HEK293 (cell line): ENCODE results near the gene TRMU.

Source experiments
- CTCF ChIP-seq: fragments of 450-650 bp; formaldehyde crosslinking; IDR thresholded peaks from 2 replicates; pipeline ENCODE4 v1.5.1; 2016; ENCODE audit warnings: missing biosample characterization, missing genetic modification characterization
- ELK4 ChIP-seq: IDR thresholded peaks from 2 replicates; pipeline ENCODE4 v1.6.1; 2011; ENCODE audit warnings: mild to moderate bottlenecking, low read depth, low read length, borderline replicate concordance
- KLF9 ChIP-seq: fragments of 450-650 bp; formaldehyde crosslinking; IDR thresholded peaks from 2 replicates; pipeline ENCODE4 v1.5.1; 2016; ENCODE audit warnings: missing biosample characterization, missing genetic modification characterization, low read depth
- PRDM10 ChIP-seq: fragments of 450-650 bp; formaldehyde crosslinking; IDR thresholded peaks from 2 replicates; pipeline ENCODE4 v1.5.1; 2016; ENCODE audit warnings: missing biosample characterization, missing genetic modification characterization
- SP3 ChIP-seq: fragments of 450-650 bp; formaldehyde crosslinking; IDR thresholded peaks from 2 replicates; pipeline ENCODE4 v1.5.1; 2016; ENCODE audit warnings: missing biosample characterization, missing genetic modification characterization
- TRIM28 ChIP-seq: IDR thresholded peaks from 2 replicates; pipeline ENCODE4 v1.6.1; 2011; ENCODE audit warnings: low read length, control low read depth, borderline replicate concordance
- ZNF174 ChIP-seq: fragments of 450-650 bp; formaldehyde crosslinking; IDR thresholded peaks from 2 replicates; pipeline ENCODE4 v1.5.0; 2017; ENCODE audit warnings: missing biosample characterization, mild to moderate bottlenecking, missing genetic modification characterization
- ZNF175 ChIP-seq: fragments of 450-650 bp; formaldehyde crosslinking; IDR thresholded peaks from 2 replicates; pipeline ENCODE4 v1.5.1; 2016; ENCODE audit warnings: missing biosample characterization, missing genetic modification characterization
- ZNF184 ChIP-seq: fragments of 450-650 bp; IDR thresholded peaks from 2 replicates; pipeline ENCODE4 v1.5.1; 2018; ENCODE audit warnings: missing biosample characterization, mild to moderate bottlenecking, missing genetic modification characterization
- ZNF354C ChIP-seq: fragments of 450-650 bp; formaldehyde crosslinking; IDR thresholded peaks from 2 replicates; pipeline ENCODE4 v1.5.1; 2016; ENCODE audit warnings: missing biosample characterization, missing genetic modification characterization, low read depth, borderline replicate concordance
- ZNF398 ChIP-seq: fragments of 450-650 bp; formaldehyde crosslinking; IDR thresholded peaks from 2 replicates; pipeline ENCODE4 v1.5.1; 2017; ENCODE audit warnings: missing biosample characterization, missing genetic modification characterization
- ZNF501 ChIP-seq: fragments of 450-650 bp; formaldehyde crosslinking; IDR thresholded peaks from 2 replicates; pipeline ENCODE4 v1.5.1; 2016; ENCODE audit warnings: missing biosample characterization, missing genetic modification characterization
- ZNF747 ChIP-seq: fragments of 450-650 bp; formaldehyde crosslinking; IDR thresholded peaks from 2 replicates; pipeline ENCODE4 v1.5.1; 2016; ENCODE audit warnings: missing biosample characterization, missing genetic modification characterization

DNA sequence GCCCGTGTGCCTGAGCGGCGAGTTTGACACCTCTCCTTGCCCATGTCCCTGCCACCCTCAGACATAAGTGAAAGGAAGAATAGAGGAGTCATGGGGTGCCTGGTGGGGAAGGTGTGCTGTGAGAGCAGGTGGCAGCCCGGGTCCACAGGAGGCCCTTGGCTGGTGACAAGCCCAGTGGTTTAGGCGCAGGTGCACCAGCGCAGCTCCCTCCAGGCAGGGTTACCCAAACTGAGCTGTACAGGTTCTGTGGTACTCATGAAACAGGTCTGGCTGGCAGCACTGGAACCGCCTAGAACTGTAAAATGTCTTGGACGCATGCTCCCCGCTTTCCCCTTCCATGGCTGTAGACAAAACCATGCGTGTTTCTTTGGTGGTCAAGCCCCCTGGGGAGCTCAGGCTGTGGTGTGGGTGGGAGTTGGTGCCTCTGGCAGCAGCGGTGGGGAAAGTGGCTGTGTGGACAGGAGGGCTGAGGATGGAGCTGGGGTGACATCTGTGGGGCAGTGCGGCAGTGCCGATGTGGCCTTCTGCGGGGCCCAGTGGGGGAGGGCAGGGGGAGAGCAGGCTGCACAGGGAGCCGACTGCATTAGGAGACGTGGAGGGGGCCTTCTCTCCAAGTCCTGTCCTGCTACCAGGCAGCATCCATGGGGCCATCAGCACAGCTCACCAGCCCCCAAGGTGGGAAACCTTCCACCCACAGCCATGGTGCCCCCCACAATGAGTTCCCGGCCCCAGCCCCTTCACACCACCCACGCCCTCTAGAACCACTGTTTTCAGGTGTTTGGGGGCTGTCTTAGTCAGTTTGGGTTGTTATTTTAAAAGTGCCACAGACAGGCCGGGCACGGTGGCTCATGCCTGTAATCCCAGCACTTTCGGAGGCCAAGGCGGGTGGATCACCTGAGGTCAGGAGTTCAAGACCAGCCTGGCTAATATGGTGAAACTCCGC lies 44.4 kb upstream of the TRMU start:
- TF ChIP-seq CTCF (tag by site-specific recombination) (no peak), ZNF175 (no peak), KLF9 (tag by site-specific recombination) (no peak), TRIM28 (no peak), ZNF174 (tag by site-specific recombination) (no peak), ZNF354C (tag by site-specific recombination) (no peak), ZNF398 (tag by site-specific recombination) (no peak), ELK4 (no peak), SP3 (tag by site-specific recombination) (no peak), ZNF501 (tag by site-specific recombination) (no peak), PRDM10 (tag by site-specific recombination) (no peak), ZNF747 (tag by site-specific recombination) (no peak), ZNF184 (tag by site-specific recombination) (no peak)
